Gastroesophageal sphincter (tissue), 4 donors: Measurements from ENCODE around the gene PSD4. TPM values are rescaled to one million over a fixed set of nuclear protein-coding genes. Genes with fewer than 3 reads are reported as not detected.

ENCODE experiments used
- ATAC-seq: fragments of 150-250 bp; one replicate; pipeline ENCODE4 v1.9.1; 2016; ENCODE audit warnings: mild to moderate bottlenecking, moderate library complexity
- H3K27ac ChIP-seq, 4 donors: fragments of 200-600 bp; sonication (generic) in 3 of 4; 1 replicate in 3 of 4; 2 replicates in 1 of 4; pipeline ENCODE4 v1.5.1; 2016 to 2019
- H3K27me3 ChIP-seq: fragments of 200-600 bp; sonication (generic); one replicate; pipeline ENCODE4 v1.5.1; 2019
- H3K36me3 ChIP-seq, 2 donors: fragments of 200-600 bp; sonication (generic); one replicate each; pipeline ENCODE4 v1.5.1; 2019; ENCODE audit warnings: control low read depth in 1 of 2
- H3K4me1 ChIP-seq, 3 donors: fragments of 200-600 bp; sonication (generic); 1 replicate in 2 of 3; 2 replicates in 1 of 3; pipeline ENCODE4 v1.5.1; 2016 to 2019; ENCODE audit warnings: control low read depth in 2 of 3
- H3K4me3 ChIP-seq, 2 donors: fragments of 200-600 bp; sonication (generic); one replicate each; pipeline ENCODE4 v1.5.1; 2019; ENCODE audit warnings: mild to moderate bottlenecking in 1 of 2, moderate library complexity in 1 of 2
- H3K9me3 ChIP-seq, 3 donors: fragments of 200-600 bp; sonication (generic); one replicate each; pipeline ENCODE4 v1.5.1; 2017 to 2019; ENCODE audit warnings: control low read depth in 2 of 3
- CTCF ChIP-seq, 4 experiments: fragments of 200-600 bp in 2 of 4; fragments of 450-650 bp in 2 of 4; sonication (generic) in 1 of 4; IDR thresholded peaks; one replicate each; pipeline ENCODE4 v1.5.1; 2017 to 2019; ENCODE audit warnings: antibody characterized with exemption in 4 of 4, mild to moderate bottlenecking in 2 of 4, moderate library complexity in 2 of 4
- EP300 ChIP-seq: sonication (generic); formaldehyde crosslinking; IDR thresholded peaks from one replicate; pipeline ENCODE4 v1.6.1; 2017; ENCODE audit warnings: antibody characterized with exemption, mild to moderate bottlenecking
- POLR2A ChIP-seq, 2 donors: fragments of 450-650 bp; IDR thresholded peaks; one replicate each; pipeline ENCODE4 v1.6.1; 2017; ENCODE audit warnings: antibody characterized with exemption in 2 of 2, mild to moderate bottlenecking in 2 of 2, moderate library complexity in 1 of 2
- POLR2AphosphoS5 ChIP-seq: sonication (generic); formaldehyde crosslinking; IDR thresholded peaks from one replicate; pipeline ENCODE4 v1.6.1; 2017; ENCODE audit warnings: antibody characterized with exemption
- WGBS, 2 donors: methylation state at CpG; one replicate each; pipeline ENCODE4 v1.1.5; 2018; ENCODE audit warnings: low coverage in 1 of 2; 5-methylcytosine and 5-hydroxymethylcytosine counted together
- total RNA-seq, 4 donors: library from RNA; depleted of rRNA; stranded (reverse); fragments of >200 nt; gene quantifications; one replicate each; pipeline ENCODE4 v1.1.0, GENCODE V29; 2016

Gene PSD4
- total RNA-seq, 4 donors from 2014 or later, result 3.0 to 4.4 (median 3.6) TPM

DNA sequence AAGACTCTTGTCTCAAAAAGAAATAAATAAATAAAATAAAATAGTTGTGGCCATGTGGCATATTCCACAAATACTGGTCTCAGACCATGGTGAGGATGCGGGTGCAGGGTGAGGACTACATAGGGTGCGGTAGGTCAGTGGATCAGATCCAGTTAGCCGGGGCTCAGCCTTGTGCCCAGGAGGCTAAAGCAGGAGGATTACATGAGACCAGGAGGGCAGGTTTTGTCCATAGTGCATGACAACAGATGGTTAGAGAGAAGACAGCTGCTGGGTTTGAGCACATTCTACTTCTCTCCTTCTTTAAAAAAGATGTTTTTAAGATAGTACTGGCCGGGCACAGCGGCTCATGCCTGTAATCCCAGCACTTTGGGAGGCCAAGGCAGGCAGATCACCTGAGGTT is 12.8 kb upstream of the PSD4 start:
- Histone ChIP-seq H3K4me1 (peaks cover 0 to 10% (median 0%) of the 10 kb centered on the region in 3 donors), H3K4me3 (no peak overlapping the region), H3K36me3 (no peaks in the 10 kb centered on the region), H3K9me3 (no peaks in the 10 kb centered on the region), H3K27ac (no peak overlapping the region), H3K27me3 (peaks cover 26% of the 10 kb centered on the region)
- WGBS, 2 donors, result 84 to 86% methylated on average over 3 to 4 of the region's 5 CpGs
- no peak for TF ChIP-seq POLR2A (IDR thresholded peaks at IDR 0.05)
- no peak for TF ChIP-seq CTCF (IDR thresholded peaks at IDR 0.05)
- TF ChIP-seq EP300, result no peak
- no peak for TF ChIP-seq POLR2AphosphoS5
- no peak for ATAC-seq

DNA sequence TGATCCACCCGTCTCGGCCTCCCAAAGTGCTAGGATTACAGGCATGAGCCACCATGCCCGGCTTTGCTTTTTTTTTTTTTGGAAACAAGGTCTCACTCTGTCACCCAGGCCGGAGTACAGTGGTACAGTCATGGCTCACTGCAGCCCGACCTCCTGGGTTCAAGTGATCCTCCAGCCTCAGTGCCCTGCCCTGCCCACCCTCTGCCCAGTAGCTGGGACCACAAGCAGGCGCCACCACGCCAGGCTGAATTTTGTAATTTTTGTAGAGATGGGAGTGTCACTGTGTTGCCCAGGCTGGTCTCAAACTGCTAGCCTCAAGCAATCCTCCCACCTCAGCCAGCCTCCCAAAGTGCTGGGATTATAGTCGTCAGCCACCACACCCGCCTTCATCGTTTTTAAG is 11.6 kb upstream of the PSD4 start:
- Histone ChIP-seq H3K9me3 (no peaks in the 10 kb centered on the region), H3K27me3 (peaks cover 14% of the 10 kb centered on the region), H3K4me1 (peaks cover 0 to 7% (median 0%) of the 10 kb centered on the region in 3 donors), H3K27ac (no peak overlapping the region), H3K4me3 (no peak overlapping the region), H3K36me3 (no peaks in the 10 kb centered on the region)
- ATAC-seq, result no peak
- 87% methylated on average over 9 of the region's 10 CpGs; no CpG with 5 or more reads in 1 of the 2 donors for WGBS, 2 donors
- TF ChIP-seq POLR2A (IDR thresholded peaks at IDR 0.05) (no peak), POLR2AphosphoS5 (no peak), CTCF (IDR thresholded peaks at IDR 0.05) (no peak), EP300 (no peak)

GRCh38 chr2:113162869-113163268 is 10.9 kb upstream of the PSD4 start:
- Histone ChIP-seq H3K36me3 (no peaks in the 10 kb centered on the region), H3K27me3 (peaks cover 7% of the 10 kb centered on the region), H3K9me3 (no peaks in the 10 kb centered on the region), H3K4me1 (no peaks in the 10 kb centered on the region), H3K27ac (no peak overlapping the region), H3K4me3 (no peak overlapping the region)
- ATAC-seq, result no peak
- TF ChIP-seq POLR2A (IDR thresholded peaks at IDR 0.05) (no peak), POLR2AphosphoS5 (no peak), EP300 (no peak)

- TF ChIP-seq POLR2AphosphoS5 (no peak), CTCF (IDR thresholded peaks at IDR 0.05) (no peak), EP300 (no peak), POLR2A (IDR thresholded peaks at IDR 0.05) (no peak)
- ATAC-seq, result no peak
- H3K27ac ChIP-seq, result no peak overlapping the region
- H3K9me3 ChIP-seq, result no peaks in the 10 kb centered on the region
- no peaks in the 10 kb centered on the region for H3K36me3 ChIP-seq
- H3K4me1 ChIP-seq, result no peaks in the 10 kb centered on the region
- WGBS, 2 donors, result 75% methylated on average over 11 of the region's 11 CpGs
- no peak overlapping the region for H3K4me3 ChIP-seq
- H3K27me3 ChIP-seq, result no peaks in the 10 kb centered on the region
Observed at GRCh38 chr2:113164215-113164929, 9.4 kb upstream of the PSD4 start.

- WGBS, 2 donors, result 41 to 77% methylated on average over 3 to 6 of the region's 10 CpGs
- TF ChIP-seq CTCF (IDR thresholded peaks at IDR 0.05) (no peak), POLR2A (IDR thresholded peaks at IDR 0.05) (no peak), EP300 (no peak), POLR2AphosphoS5 (no peak)
- H3K4me3 ChIP-seq, result no peak overlapping the region
- no peak for ATAC-seq
- no peak overlapping the region for H3K27ac ChIP-seq
- H3K9me3 ChIP-seq, result no peaks in the 10 kb centered on the region
- no peaks in the 10 kb centered on the region for H3K27me3 ChIP-seq
- no peaks in the 10 kb centered on the region for H3K4me1 ChIP-seq
- H3K36me3 ChIP-seq, result no peaks in the 10 kb centered on the region
Observed at GRCh38 chr2:113164930-113165585, 8.7 kb upstream of the PSD4 start.
